Stimulated activated CD4-positive, alpha-beta T cell treated with anti-CD3 and anti-CD28 coated beads, Interleukin-1b, Interleukin-23, amount 100 ng/mL, for 24 hours (primary cell): ENCODE measurements around the gene CHD2.
A peak's percentile ranks its signal among the peaks of the same experiment; 100 is the strongest.
"Not testable (repeated sequence)": the region's sequence is repeated elsewhere in the genome, so short reads cannot be mapped to it uniquely, and the experiment has no call there.

Experiments
- DNase-seq, 4 experiments: peaks; one replicate each; pipeline ENCODE4 v3.0.0-alpha.2; 2020; ENCODE audit warnings: low read depth in 4 of 4, low spot score in 1 of 4

Gene CHD2

GRCh38 chr15:93035092-93035915 is 135.2 kb downstream of the CHD2 start:
- no peak for DNase-seq

GRCh38 chr15:93035953-93036810 is 136.1 kb downstream of the CHD2 start:
- peak in 3 of 4 experiments; percentile 13 to 31 (median 25) for DNase-seq

GRCh38 chr15:93036951-93037819 is 137.1 kb downstream of the CHD2 start:
- no peak for DNase-seq

- DNase-seq, result no peak
Observed at GRCh38 chr15:93037820-93038705, 137.9 kb downstream of the CHD2 start.

GRCh38 chr15:93039562-93040287 is 139.6 kb downstream of the CHD2 start:
- not testable (repeated sequence) for DNase-seq

GRCh38 chr15:93040288-93041158 is 140.4 kb downstream of the CHD2 start:
- no peak for DNase-seq

GRCh38 chr15:93041159-93041547 is 141.0 kb downstream of the CHD2 start:
- no peak for DNase-seq

GRCh38 chr15:93042211-93042610 is 142.1 kb downstream of the CHD2 start:
- no peak for DNase-seq

- no peak for DNase-seq
Observed at GRCh38 chr15:93042691-93043378, 142.7 kb downstream of the CHD2 start.

GRCh38 chr15:93043621-93044300 is 143.6 kb downstream of the CHD2 start:
- DNase-seq, result no peak

GRCh38 chr15:93044301-93045190 is 144.4 kb downstream of the CHD2 start:
- no peak for DNase-seq

- no peak for DNase-seq
Observed at GRCh38 chr15:93045191-93045785, 145.2 kb downstream of the CHD2 start.

GRCh38 chr15:93046120-93046519 is 146.0 kb downstream of the CHD2 start:
- DNase-seq, result no peak

- DNase-seq, result no peak
Observed at GRCh38 chr15:93046721-93047120, 146.6 kb downstream of the CHD2 start.

- DNase-seq, result no peak
Observed at GRCh38 chr15:93047621-93048425, 147.7 kb downstream of the CHD2 start.
